HG02970 (cell line): ENCODE measurements around the gene CAMTA1.

ENCODE experiments used
- ATAC-seq: cut with Tn5 transposase; IDR thresholded peaks from one replicate; pipeline ENCODE4 v1.9.1; 2021; ENCODE audit warnings: mild to moderate bottlenecking, moderate library complexity, moderate number of reproducible peaks; ENCODE audit not compliant: unreplicated experiment, low FRiP score

The CAMTA1 gene

DNA sequence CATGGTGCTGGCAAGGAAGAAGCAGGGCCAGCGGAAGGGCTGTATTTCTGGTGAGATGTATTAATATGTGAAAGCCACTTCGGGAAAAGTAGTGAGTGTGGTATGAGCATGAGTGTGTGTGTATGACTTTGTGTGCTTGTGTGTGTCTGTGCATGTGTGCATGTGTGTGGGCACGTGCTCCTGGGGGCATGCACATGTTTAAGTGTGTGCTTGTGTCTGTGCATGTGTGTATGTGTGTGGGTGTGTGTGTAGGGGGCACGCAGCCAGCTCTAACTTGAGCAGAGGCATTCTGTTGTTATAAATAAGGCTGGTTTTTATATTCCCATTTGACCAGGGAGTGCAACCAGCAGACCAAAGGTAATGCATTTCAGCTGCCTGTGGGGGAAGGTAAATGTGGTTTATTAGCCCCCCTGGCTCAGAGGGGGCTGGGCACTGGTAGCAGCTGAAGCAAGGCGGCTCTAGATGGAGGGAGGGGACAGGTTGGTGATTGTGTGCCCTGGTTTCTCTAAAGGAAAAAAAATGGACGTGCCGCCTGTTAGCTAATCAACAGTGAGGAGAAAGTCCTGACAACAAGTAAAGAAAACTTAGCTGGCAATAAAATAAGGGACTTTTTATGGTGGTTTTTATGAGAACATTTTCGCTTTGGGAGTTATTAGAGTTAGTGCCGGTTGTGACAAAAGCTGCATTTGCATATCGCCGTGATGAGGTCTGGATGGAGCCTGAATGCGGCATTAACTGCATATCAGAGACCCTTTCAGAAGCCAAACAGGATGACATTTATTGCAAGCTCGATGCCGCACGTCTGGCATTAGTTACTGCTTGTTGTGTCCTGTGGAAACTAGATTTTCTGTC, 180.1 kb downstream of the CAMTA1 start:
- ATAC-seq = no peak

DNA sequence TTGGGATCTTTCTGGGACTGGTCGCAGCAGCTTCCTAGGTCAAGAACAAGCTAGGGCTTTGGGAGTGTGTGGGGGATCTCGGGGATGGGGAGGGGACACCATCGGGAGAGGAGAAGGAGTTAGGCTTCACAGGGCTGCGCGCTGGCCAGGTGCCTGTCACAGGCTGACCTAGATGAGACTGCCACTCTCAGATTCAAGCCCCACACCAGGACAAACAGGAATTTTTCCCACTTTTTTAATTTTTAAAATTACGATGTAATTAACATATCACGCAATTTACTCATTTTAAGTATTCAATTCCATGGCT, 180.6 kb downstream of the CAMTA1 start:
- no peak for ATAC-seq

DNA sequence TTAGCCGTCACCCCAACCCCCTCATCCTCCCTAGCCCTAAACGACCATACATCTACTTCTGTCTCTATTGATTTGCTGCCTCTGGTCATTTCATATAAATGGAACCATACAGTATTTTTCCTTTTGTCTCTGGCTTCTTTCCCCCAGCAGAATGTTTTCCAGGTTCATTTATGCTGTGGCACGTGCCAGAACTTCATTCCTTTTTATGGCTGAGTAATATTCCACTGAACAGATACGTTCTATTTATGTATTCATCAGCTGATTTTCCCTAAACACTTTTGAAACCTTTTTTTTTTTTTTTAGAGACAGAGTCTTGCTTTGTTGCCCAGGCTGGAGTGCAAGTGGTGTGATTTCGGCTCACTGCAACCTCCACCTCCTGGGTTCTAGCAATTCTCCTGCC, 181.1 kb downstream of the CAMTA1 start:
- ATAC-seq = no peak

DNA sequence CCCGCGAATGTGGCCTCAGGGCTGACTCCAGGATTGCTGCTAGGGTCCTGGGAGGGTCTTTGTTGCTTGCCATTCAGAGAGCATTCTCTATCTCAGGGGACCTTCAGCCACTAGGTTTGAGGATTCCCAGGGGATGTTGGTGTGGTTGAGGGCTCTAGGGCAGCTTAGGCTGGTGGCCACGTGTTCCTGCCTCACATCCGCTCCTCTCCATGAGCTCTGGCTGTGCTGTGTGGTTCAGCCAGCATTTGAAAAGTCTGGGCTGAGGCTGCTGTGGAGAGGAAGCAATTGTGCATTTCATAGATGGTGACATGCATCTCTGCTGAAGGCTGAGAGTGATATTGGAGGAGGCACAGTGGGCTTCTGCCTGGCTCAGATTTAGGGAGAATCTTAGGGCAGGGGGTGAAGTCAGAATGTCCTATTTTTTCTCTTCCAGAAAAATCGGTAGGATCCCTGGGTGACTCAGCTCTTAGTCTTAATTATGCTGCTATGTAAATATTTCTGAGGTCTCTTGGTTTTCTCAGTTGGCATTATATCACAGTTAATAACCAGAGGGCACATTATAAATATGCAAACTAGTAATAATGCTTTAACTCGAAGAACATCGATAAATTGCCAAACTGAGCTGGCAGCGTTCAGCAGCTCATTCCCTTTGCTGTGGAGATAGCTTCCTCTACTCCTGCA, 182.3 kb downstream of the CAMTA1 start:
- no peak for ATAC-seq

DNA sequence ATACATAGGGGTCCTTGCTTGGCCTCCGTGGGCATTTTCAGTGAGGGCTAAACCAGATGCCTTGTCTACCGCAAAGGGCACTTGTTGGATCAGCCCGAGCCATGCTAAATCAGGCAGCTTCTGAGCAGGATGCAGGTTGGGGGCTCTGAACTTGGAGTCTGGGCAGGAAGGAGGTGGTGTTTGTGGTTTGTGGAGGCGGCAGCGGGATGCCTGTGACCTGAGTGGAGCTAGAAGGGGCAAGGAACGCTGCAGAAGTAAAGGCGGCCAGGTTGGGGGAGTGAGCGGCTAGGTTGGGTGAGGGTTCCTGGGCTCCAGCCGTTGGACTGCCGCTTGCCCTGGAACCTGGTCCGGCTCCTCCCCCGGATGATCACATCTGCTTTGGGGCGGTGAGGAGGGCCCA, 183.9 kb downstream of the CAMTA1 start:
- no peak for ATAC-seq

DNA sequence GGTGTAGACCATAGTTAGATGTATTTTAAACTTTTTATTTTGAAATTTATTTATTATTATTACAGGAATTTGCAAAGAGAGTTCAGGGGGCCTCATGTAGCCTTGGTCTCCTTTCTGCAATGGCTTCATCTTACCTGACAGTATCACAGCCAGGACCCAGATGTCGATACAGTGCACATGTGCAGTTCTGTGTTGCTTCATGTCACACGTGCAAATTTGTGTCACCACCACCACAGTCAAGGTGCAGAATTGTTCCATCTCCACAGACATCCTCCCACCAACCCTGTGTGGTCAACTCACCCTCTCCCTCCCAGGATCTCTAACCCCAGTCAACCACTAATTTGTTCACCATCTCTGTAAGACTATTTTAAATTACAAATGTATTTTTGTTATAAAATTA, 184.5 kb downstream of the CAMTA1 start:
- no peak for ATAC-seq

DNA sequence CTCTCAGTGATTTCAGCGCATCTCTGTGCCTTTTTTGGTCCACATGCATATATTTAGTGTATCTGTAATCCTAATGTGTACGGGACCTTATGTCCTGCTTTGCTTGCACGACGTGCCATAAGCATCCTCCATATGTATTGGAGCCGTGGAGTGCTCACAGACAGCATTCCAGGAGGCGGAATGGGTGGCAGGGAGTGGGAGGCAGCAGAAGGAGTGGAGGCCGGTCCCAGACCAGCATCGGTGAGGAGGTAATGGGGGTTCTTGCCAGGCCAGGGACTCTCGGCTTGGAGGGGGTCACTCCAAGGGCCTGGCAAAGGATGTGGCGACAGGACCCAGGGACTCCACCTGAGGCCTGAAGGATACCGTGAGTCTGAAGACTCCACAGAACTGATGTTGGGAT, 185.0 kb downstream of the CAMTA1 start:
- ATAC-seq = no peak

DNA sequence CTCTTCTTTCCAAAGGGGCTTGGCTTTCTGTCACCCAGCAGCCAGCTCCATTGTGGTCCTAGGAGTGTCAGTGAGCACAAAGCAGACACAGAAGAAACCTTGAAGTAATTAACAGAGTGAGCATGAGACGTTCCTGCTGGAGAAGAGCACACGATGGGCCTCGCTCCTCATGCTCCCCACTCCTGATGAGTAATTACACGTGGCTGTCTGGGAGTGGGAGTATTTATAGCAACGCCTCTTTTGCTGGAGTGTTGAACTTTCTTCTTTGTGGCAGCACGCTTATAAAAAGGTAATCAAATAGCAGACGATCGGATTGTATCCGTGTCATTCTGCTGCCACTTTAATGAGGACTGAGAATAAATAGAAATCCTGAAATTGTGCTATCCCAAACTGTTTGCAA, 185.8 kb downstream of the CAMTA1 start:
- ATAC-seq = no peak

DNA sequence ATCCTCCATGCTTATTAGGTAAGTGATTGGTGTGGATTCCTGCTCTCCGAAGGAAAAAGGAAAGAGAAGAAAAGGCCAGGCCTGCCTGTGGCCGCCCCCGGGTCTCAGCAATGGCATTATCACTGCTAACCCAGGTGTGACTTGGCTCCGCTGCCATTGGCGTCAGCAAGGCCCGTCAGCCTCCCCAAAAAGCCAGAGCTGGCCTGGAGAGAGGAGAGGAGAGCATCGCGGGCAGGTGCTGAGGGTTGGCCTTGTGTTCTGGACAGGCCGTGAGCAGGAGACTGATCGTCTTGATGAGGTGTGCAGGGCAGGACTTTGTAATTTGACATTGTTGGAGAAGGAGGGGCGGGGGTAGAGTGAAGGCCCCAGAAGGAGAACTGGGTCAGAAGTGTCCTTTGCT, 186.4 kb downstream of the CAMTA1 start:
- ATAC-seq = no peak

DNA sequence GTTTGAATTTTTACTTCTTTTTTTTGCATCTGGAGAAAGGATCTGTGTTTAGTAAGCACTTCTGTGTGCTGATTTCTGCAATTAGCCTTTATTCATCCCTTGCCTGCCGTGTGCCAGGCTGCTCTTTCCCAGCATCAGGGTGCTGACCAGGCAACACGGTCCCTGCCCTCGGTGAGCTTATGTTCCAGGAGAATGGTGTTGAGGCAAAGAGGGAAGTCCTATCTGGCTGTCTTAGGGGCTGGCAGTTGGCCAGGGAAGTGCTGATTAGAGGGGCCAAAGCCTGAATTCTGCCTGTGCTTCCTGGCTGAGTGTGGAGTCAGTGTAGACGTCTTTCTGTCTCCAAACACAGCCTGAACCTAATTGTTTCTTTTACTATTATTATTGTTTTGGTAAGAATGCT, 187.1 kb downstream of the CAMTA1 start:
- ATAC-seq = no peak

DNA sequence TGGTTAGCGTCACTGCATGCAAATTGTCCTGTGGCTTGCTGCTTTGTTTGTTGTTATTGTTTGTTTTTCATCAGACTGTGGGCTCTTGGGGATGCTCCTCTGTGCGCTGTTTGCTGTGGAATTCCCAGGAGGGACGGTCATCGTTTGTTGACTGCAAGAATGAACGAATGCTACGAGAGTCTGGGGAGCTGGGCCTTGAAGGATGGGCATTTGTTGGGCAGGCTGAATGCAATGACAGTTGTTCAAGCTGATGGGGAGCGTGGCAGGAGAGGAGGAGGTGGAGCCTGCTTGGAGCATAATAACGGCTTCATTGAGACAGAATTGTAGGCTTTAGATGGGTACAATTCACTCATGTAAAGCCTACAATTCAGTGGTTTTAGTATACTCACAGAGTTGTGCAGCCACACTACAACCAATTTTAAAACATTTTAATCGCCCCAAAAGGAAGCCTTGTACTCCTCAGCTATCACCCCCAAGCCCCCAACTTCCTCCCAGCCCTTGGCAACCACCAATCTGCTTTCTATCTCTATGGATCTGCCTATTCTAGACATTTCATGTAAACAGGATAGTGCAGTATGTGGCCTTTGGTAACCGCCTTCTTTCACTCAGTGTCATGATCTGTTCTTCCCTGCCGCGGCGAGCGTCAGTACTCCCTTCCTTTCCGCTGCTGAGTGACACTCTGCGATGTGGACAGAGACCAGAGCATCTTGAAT, 190.2 kb downstream of the CAMTA1 start:
- no peak for ATAC-seq

DNA sequence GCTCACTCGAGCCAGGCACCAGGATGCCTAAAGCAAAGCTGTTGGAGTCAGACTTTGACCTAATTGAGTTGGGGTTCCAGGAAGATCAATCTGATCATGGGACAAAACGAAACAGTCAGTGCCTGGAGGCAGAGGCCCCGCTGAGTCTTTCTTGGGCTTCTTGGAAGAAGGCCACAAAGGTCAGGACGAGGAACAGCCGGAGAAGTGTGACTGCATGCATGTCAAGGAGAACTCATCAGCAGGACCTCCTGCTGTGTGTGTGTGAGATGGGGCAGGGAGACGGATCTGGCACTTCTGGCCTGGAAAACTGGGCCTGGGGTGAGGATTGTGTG, 190.8 kb downstream of the CAMTA1 start:
- no peak for ATAC-seq

DNA sequence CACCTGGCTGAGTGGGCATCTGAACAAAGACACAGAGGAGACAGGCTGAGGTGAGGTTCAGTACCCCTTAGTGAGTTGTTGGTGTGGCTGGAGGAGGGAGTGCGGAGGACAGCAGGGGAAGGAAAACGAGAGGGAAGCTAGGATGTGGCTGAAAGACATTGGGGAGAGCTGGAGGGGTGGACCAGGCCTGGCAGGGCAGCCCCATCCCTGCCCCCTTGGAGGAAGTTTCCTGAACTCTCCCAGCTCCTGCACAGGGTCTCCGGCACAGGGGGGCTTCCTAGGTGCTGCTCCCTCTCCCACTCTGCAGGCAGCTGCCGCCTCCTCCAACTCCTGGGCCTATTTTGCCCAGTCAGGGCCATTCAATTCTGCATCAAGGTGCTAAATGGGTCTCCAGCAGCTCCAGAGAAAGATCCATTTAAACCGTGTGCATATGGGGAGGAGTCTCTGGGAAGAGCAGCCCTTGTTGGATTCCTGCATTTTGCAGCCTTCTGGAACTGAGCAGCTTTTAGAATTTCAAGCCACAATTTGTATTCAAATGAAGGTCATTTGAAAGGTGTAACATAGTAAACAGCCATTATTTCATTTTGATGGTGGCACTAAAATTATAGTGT, 193.9 kb downstream of the CAMTA1 start:
- no peak for ATAC-seq

DNA sequence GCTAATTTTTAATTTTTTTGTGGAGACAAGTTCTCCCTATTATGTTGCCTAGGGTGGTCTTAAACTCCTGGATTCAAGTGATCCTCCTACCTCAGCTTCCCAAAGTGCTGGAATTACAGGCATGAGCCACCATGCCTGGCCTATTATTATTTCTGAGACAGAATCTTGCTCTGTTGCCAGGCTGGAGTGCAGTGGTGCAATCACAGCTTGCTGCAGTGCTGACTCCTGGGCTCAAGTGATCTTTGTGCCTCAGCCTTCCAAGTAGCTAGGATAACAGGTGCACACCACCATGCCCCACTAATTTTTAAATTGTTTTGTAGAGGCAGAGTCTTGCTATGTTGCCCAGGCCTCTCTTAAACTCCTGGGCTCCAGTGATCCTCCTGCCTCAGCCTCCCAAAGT, 196.3 kb downstream of the CAMTA1 start:
- no peak for ATAC-seq

DNA sequence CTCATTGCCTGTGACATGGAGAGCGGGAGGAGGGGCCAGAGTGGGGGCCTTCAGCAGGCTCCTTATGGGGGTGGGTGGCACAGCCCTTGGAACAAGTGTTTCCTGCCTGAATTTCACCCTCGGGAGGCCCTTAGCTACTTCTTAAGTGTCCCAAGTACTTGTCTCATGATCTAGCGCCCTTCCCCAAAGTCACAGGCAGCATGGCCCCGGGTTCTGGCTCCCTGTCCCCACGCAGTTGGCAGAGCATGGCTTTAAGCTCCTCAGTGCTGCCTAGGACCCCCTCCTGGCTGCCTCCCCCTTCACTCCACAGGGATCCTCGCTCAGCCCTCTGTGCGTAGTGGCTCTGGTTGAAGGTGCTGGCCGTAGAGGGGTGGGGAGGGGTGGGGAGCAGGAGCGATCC, 197.2 kb downstream of the CAMTA1 start:
- no peak for ATAC-seq

DNA sequence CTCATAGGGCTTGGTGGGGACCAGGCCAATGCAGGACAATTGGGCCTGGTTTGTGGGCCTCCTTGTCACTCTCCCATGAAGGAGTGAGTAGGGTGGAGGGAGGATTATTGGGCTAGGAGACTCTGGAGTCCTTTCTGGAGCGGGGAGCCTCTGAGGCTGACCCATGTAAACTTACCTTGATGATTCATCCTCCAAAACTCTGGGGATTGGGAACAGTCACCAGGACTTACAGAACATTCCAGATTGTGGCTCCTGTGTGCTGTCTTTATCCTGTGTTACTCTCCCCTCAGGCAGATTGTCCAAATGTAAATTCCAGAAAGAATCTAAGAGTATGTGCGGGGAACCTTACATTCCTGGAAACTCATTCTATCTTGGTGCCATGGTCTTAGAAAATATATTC, 197.6 kb downstream of the CAMTA1 start:
- ATAC-seq = no peak

DNA sequence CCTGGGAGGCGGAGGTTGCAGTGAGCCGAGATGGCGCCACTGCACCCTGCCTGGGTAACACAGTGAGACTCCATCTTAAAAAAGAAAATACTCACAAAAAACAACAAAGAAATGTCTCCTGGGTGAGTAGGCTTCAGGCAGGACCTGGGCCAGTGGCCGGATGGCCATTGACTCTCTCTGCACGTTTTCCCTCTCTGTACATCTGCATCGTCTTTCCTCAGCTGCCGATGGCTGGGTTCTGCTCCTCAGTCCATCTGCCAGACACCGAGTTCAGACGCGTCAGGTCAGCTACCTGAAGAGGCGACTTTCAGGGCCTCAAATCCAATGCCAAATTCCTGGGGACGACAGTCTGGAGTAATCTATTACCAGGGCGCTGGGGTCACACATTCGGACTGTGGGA, 199.3 kb downstream of the CAMTA1 start:
- ATAC-seq = no peak

DNA sequence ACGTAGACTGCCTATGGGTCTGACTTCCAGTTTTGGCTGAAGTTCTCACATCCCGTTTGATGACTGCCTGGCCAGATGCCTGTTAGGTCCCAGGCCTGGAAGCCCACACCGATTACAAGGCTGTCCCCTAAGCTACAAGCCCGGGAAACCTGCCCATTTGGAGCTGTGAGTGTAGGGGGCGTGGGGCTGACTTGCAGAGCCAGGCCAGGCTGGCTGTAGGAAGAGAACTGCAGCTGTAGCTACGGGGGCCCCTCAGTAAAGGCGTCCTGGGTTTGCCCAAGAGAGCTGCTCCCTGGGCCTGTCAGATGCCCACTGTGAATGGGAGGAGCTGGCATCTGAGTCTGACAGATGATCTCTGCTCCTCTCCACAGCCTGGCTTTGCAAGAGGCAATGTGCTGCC, 199.7 kb downstream of the CAMTA1 start:
- no peak for ATAC-seq

DNA sequence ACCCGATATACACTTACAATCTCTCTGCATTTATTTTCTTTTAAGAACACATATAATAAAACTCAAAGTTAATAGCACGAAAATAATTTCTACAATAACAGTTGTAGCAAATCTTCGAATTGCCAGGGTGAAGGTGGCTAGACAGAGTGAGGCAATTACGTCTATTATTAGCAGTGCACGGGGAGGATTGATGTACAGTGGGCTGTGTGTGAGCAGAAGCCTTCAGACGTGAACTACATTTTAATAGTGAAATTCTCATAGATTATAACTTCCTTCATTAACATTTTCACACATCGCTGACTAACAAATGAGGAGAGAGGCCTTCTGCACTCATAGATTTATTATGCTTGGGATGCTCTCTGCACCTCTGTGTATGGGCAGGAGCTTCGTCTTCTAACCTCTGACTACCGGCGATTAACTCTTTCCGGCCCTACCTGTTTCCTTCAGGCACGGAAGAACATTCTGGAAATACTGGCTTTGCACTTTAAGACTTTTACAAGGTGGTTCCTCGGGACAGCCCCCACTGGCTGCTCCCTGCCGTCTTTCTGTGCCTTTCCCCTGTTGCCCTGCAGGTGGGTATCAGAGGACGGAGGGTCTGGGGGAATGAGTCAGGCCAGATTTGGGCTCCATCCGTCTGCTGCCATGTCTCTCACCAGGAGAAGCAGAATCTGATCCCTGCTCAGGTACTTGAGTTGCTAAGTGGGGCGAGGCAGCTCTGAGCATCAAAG, 200.5 kb downstream of the CAMTA1 start:
- no peak for ATAC-seq

DNA sequence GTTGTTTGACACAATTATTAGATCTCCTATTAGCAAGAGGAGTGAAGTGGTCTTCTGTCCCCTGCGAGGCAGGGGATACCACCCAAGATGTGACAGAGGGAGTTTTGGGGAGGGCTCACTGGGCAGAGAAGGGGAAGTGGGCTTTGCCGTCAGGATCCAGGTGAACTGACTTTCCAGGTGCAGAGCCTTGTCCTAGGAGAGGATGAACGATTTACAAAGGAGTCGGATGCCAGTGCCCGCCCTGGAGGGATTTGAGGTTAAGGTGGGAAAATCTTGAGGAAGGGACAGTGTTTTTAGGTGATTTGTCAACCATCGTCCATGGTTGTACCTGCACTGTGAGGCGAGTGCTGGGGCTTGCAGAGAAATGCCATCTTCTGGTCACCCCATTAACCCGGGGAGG, 201.0 kb downstream of the CAMTA1 start:
- no peak for ATAC-seq

DNA sequence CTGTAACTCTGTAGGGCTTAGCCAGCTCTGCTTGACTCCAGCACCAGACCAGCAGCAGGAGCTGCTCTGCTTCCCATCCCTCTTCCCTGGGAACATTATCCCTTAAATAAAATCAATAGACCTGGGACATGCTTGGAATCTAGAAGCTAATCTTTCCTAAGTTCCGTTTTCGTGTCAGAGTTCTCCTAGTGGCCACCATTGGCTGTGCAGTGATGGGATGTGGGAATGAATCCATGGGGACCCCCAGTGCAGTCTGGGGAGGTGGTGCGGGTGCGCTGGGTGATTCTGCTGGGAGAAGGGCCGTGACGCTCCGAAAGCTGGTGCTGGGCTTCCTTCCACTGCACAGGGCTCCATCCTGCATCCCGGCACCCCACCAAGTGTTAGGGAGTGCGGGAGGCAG, 202.7 kb downstream of the CAMTA1 start:
- no peak for ATAC-seq
